GM10266 (cell line): ENCODE measurements around the gene SLC9A7.

Experiments
- DNase-seq: peaks from one replicate; pipeline ENCODE4 v3.0.0; 2012; ENCODE audit errors: extremely low spot score
- CTCF ChIP-seq: IDR thresholded peaks from 2 replicates; pipeline ENCODE4 v1.5.1; 2012; ENCODE audit warnings: mild to moderate bottlenecking, low read depth; ENCODE audit not compliant: control insufficient read depth, insufficient read depth; ENCODE audit errors: missing control alignments

The SLC9A7 gene

GRCh38 chrX:46754036-46754435 is 4.9 kb downstream of the SLC9A7 start:
- DNase-seq = no peak
- TF ChIP-seq CTCF = no peak

- TF ChIP-seq CTCF = no peak
- DNase-seq = no peak
Measured at GRCh38 chrX:46750889-46751288, 8.0 kb downstream of the SLC9A7 start.

GRCh38 chrX:46744009-46744408 is 14.9 kb downstream of the SLC9A7 start:
- DNase-seq = no peak
- TF ChIP-seq CTCF = no peak

GRCh38 chrX:46743046-46743445 is 15.9 kb downstream of the SLC9A7 start:
- no peak for TF ChIP-seq CTCF
- no peak for DNase-seq

- TF ChIP-seq CTCF = no peak
- DNase-seq = no peak
Measured at GRCh38 chrX:46739736-46740135, 19.2 kb downstream of the SLC9A7 start.

- no peak for DNase-seq
- TF ChIP-seq CTCF = no peak
Measured at GRCh38 chrX:46737462-46737861, 21.5 kb downstream of the SLC9A7 start.

- TF ChIP-seq CTCF = no peak
- DNase-seq = no peak
Measured at GRCh38 chrX:46737041-46737440, 21.9 kb downstream of the SLC9A7 start.
